Measurements from ENCODE around the gene FABP3.

The FABP3 gene

GRCh38 chr1:31373056-31373896 lies at the start of gene FABP3:
Gene FABP3, minus strand, starts transcription at chr1:31373076. Its CDS starts 62 bp downstream, at chr1:31373014.
- DNase-seq, result peak in 1 of 6 experiments; percentile 32

- DNase-seq, result no peak
These were observed 48.6 kb upstream of the FABP3 start for GRCh38 chr1:31421371-31422040.

GRCh38 chr1:31420716-31421115 lies 47.8 kb upstream of the FABP3 start:
- DNase-seq, result no peak

GRCh38 chr1:31418626-31419323 lies 45.9 kb upstream of the FABP3 start:
- DNase-seq, result no peak

GRCh38 chr1:31417148-31417547 lies 44.3 kb upstream of the FABP3 start:
- DNase-seq, result no peak

- DNase-seq, result no peak
These were observed 43.3 kb upstream of the FABP3 start for GRCh38 chr1:31416101-31416736.

- DNase-seq, result no peak
These were observed 42.8 kb upstream of the FABP3 start for GRCh38 chr1:31415658-31416057.

- DNase-seq, result no peak
These were observed 42.1 kb upstream of the FABP3 start for GRCh38 chr1:31414980-31415370.

- DNase-seq, result peak in 1 of 6 experiments; percentile 19
These were observed 40.6 kb upstream of the FABP3 start for GRCh38 chr1:31413405-31414001.

GRCh38 chr1:31412732-31413404 lies 40.0 kb upstream of the FABP3 start, which contains the start of gene SERINC2:
Gene SERINC2, plus strand, starts transcription at chr1:31413213. Its CDS starts 53 bp downstream, at chr1:31413266.
- peak in 4 of 6 experiments; percentile 5 to 35 (median 28) for DNase-seq

- DNase-seq, result no peak
These were observed 39.3 kb upstream of the FABP3 start for GRCh38 chr1:31412205-31412604.

GRCh38 chr1:31410871-31411270 lies 38.0 kb upstream of the FABP3 start:
- DNase-seq, result no peak

- DNase-seq, result no peak
These were observed 37.3 kb upstream of the FABP3 start for GRCh38 chr1:31409946-31410858.

- DNase-seq, result no peak
These were observed 36.0 kb upstream of the FABP3 start for GRCh38 chr1:31408788-31409318.

GRCh38 chr1:31407029-31407626 lies 34.3 kb upstream of the FABP3 start:
- DNase-seq, result no peak

- DNase-seq, result no peak
These were observed 32.8 kb upstream of the FABP3 start for GRCh38 chr1:31405578-31406245.

- DNase-seq, result no peak
These were observed 28.4 kb upstream of the FABP3 start for GRCh38 chr1:31401241-31401640.

GRCh38 chr1:31400393-31400792 lies 27.5 kb upstream of the FABP3 start:
- no peak for DNase-seq

- DNase-seq, result no peak
These were observed 27.1 kb upstream of the FABP3 start for GRCh38 chr1:31399976-31400375.

- DNase-seq, result no peak
These were observed 25.4 kb upstream of the FABP3 start for GRCh38 chr1:31398246-31398645.
